Astrocyte (in vitro differentiated cells and primary cell): ENCODE results near the gene ANO7. TPM values are rescaled to one million over a fixed set of nuclear protein-coding genes. Genes with fewer than 3 reads are reported as not detected.
A peak's percentile ranks its signal among the peaks of the same experiment; 100 is the strongest.

Experiments used
- DNase-seq: peaks from one replicate; pipeline ENCODE4 v3.0.0-alpha.2; 2010; ENCODE audit warnings: low read depth
- FAIRE-seq: peaks from 2 replicates; lab custom pipeline; 2011; peaks lifted over from hg19 to GRCh38; lab: Jason Lieb, UNC
- H2AFZ ChIP-seq: 2 replicates; pipeline ENCODE4 v1.6.0; 2012; ENCODE audit warnings: low read depth, low read length, inconsistent platforms
- H3K27ac ChIP-seq: 2 replicates; pipeline ENCODE4 v1.5.1; 2011; ENCODE audit warnings: low read depth, low read length, inconsistent platforms
- H3K27me3 ChIP-seq: 2 replicates; pipeline ENCODE4 v1.6.0; 2011; ENCODE audit warnings: low read length, inconsistent platforms; ENCODE audit not compliant: insufficient read depth
- H3K36me3 ChIP-seq: 2 replicates; pipeline ENCODE4 v1.5.1; 2011; ENCODE audit warnings: low read length, inconsistent platforms; ENCODE audit not compliant: insufficient read depth
- H3K4me1 ChIP-seq: 2 replicates; pipeline ENCODE4 v1.5.1; 2011; ENCODE audit warnings: low read length, inconsistent platforms; ENCODE audit not compliant: insufficient read depth
- H3K4me2 ChIP-seq: 2 replicates; pipeline ENCODE4 v1.6.0; 2012; ENCODE audit warnings: low read length, inconsistent platforms
- H3K4me3 ChIP-seq: 2 replicates; pipeline ENCODE4 v1.5.1; 2011; ENCODE audit warnings: low read depth, mild to moderate bottlenecking, low read length, inconsistent platforms; ENCODE audit not compliant: insufficient read depth
- H3K79me2 ChIP-seq: 2 replicates; pipeline ENCODE4 v1.6.0; 2012; ENCODE audit warnings: mild to moderate bottlenecking, low read length, inconsistent platforms; ENCODE audit not compliant: insufficient read depth
- H3K9ac ChIP-seq: 2 replicates; pipeline ENCODE4 v1.6.0; 2012; ENCODE audit warnings: mild to moderate bottlenecking, low read length, inconsistent platforms
- H3K9me3 ChIP-seq: 2 replicates; pipeline ENCODE4 v1.5.1; 2012; ENCODE audit warnings: low read depth, mild to moderate bottlenecking, low read length, inconsistent platforms; ENCODE audit not compliant: insufficient read depth
- H4K20me1 ChIP-seq: 2 replicates; pipeline ENCODE4 v1.6.0; 2012; ENCODE audit warnings: low read length, inconsistent platforms; ENCODE audit not compliant: insufficient read depth
- H3K27ac Mint-ChIP-seq: one replicate; pipeline ENCODE4 v1.8.0; 2021; ENCODE audit warnings: mild to moderate bottlenecking, mixed read lengths; ENCODE audit not compliant: unreplicated experiment
- H3K27me3 Mint-ChIP-seq: one replicate; pipeline ENCODE4 v1.8.0; 2021; ENCODE audit warnings: low read depth, mixed read lengths; ENCODE audit not compliant: unreplicated experiment
- H3K36me3 Mint-ChIP-seq: one replicate; pipeline ENCODE4 v1.8.0; 2021; ENCODE audit warnings: low read depth, mixed read lengths; ENCODE audit not compliant: unreplicated experiment
- H3K4me1 Mint-ChIP-seq: one replicate; pipeline ENCODE4 v1.8.0; 2021; ENCODE audit warnings: low read depth, mixed read lengths; ENCODE audit not compliant: unreplicated experiment
- H3K4me3 Mint-ChIP-seq: one replicate; pipeline ENCODE4 v1.8.0; 2021; ENCODE audit warnings: mild to moderate bottlenecking, moderate library complexity, mixed read lengths; ENCODE audit not compliant: unreplicated experiment
- H3K9me3 Mint-ChIP-seq: one replicate; pipeline ENCODE4 v1.8.0; 2021; ENCODE audit warnings: mild to moderate bottlenecking, mixed read lengths; ENCODE audit not compliant: unreplicated experiment
- EZH2 ChIP-seq: IDR thresholded peaks from 2 replicates; pipeline ENCODE4 v1.6.1; 2012; ENCODE audit warnings: mild to moderate bottlenecking, low read length, inconsistent platforms; ENCODE audit not compliant: insufficient read depth
- total RNA-seq: library from RNA; stranded (reverse); gene quantifications from 2 replicates; pipeline ENCODE4 v1.2.1, GENCODE V29; 2021
- TF ChIP-seq, protein P1 (sequence below): IDR thresholded peaks from 2 replicates; pipeline ENCODE4 v1.5.1; 2011; ENCODE audit warnings: low read depth, mild to moderate bottlenecking, inconsistent platforms, low read length, moderate library complexity; ENCODE audit not compliant: insufficient read depth

The ANO7 gene
- total RNA-seq, 1 donor from 2014 or later = 7.1 TPM

GRCh38 chr2:241225545-241225944 lies 37.1 kb downstream of the ANO7 start:
- Histone ChIP-seq H3K36me3 (peaks cover 47% of the 10 kb centered on the region), H3K9ac (no peak overlapping the region), H3K27ac (no peak overlapping the region), H3K4me3 (no peak overlapping the region), H2AFZ (no peak overlapping the region), H3K4me2 (no peak overlapping the region), H3K4me1 (peaks cover 17% of the 10 kb centered on the region), H4K20me1 (peaks cover 77% of the 10 kb centered on the region), H3K9me3 (no peaks in the 10 kb centered on the region), H3K27me3 (no peaks in the 10 kb centered on the region), H3K79me2 (no peaks in the 10 kb centered on the region)
- Mint-ChIP-seq H3K4me1 (peaks cover 16% of the 10 kb centered on the region), H3K27ac (no peak overlapping the region), H3K9me3 (no peaks in the 10 kb centered on the region), H3K36me3 (peaks cover 18% of the 10 kb centered on the region), H3K4me3 (no peak overlapping the region), H3K27me3 (no peaks in the 10 kb centered on the region)
- no peak for DNase-seq
- no peak for TF ChIP-seq EZH2
- TF ChIP-seq, protein P1, sequence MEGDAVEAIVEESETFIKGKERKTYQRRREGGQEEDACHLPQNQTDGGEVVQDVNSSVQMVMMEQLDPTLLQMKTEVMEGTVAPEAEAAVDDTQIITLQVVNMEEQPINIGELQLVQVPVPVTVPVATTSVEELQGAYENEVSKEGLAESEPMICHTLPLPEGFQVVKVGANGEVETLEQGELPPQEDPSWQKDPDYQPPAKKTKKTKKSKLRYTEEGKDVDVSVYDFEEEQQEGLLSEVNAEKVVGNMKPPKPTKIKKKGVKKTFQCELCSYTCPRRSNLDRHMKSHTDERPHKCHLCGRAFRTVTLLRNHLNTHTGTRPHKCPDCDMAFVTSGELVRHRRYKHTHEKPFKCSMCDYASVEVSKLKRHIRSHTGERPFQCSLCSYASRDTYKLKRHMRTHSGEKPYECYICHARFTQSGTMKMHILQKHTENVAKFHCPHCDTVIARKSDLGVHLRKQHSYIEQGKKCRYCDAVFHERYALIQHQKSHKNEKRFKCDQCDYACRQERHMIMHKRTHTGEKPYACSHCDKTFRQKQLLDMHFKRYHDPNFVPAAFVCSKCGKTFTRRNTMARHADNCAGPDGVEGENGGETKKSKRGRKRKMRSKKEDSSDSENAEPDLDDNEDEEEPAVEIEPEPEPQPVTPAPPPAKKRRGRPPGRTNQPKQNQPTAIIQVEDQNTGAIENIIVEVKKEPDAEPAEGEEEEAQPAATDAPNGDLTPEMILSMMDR = no peak
- FAIRE-seq = no peak

- H3K4me2 ChIP-seq = no peak overlapping the region
- no peak overlapping the region for H3K27ac ChIP-seq
- no peak for FAIRE-seq
- H3K4me3 Mint-ChIP-seq = no peak overlapping the region
- no peak overlapping the region for H3K4me3 ChIP-seq
- no peaks in the 10 kb centered on the region for H3K9me3 Mint-ChIP-seq
- peaks cover 18% of the 10 kb centered on the region for H3K36me3 Mint-ChIP-seq
- no peak overlapping the region for H3K27ac Mint-ChIP-seq
- H4K20me1 ChIP-seq = peaks cover 81% of the 10 kb centered on the region
- no peak overlapping the region for H2AFZ ChIP-seq
- H3K27me3 ChIP-seq = no peaks in the 10 kb centered on the region
- no peaks in the 10 kb centered on the region for H3K27me3 Mint-ChIP-seq
- H3K36me3 ChIP-seq = peaks cover 51% of the 10 kb centered on the region
- DNase-seq = no peak
- H3K79me2 ChIP-seq = no peaks in the 10 kb centered on the region
- no peaks in the 10 kb centered on the region for H3K9me3 ChIP-seq
- peaks cover 17% of the 10 kb centered on the region for H3K4me1 ChIP-seq
- H3K4me1 Mint-ChIP-seq = peaks cover 16% of the 10 kb centered on the region
- H3K9ac ChIP-seq = no peak overlapping the region
- TF ChIP-seq, protein P1 = no peak
- no peak for TF ChIP-seq EZH2
These were observed 37.5 kb downstream of the ANO7 start for GRCh38 chr2:241225983-241226382.

DNA sequence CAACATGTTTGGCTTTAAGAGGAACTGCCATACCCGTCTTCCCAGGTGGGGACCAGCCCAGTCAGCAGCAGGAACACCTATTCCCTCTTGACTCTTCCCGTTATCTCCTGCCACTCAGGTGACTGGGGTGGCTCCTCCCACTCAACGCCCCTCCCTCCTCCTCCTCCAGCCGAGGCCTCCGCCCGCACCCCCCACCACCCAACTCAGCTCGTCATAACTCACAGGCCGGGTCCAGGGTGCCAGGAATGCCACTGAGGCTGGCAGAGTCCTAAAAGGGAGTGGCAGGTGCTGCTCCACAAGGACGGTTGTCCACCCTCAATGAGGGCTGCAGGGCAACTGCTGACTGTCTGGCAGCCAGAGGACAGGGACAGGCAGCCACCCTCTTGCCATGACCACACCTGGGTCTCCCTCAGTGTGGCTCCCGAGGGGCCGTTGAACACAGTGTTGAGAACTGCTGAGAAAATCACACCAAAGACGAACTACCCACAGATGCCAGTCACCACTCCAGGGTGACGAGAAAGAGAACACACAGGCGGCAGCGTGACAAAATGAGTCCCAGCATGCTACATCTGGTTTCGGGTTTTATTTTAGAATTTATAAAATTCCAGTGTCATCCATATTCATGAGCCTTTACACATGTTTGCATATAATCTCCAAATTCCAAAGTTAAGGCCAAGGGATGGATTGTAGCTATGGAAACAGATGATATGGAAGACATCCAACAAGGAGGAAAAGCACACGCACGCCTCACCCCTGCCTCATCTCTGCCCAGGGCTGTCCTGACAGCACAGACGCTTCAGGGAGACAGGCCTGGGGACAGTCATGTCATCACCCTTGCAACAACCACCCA lies 38.5 kb downstream of the ANO7 start:
- TF ChIP-seq EZH2 = no peak
- TF ChIP-seq, protein P1 = no peak
- Mint-ChIP-seq H3K27me3 (no peaks in the 10 kb centered on the region), H3K36me3 (peaks cover 25% of the 10 kb centered on the region), H3K4me1 (peaks cover 16% of the 10 kb centered on the region), H3K27ac (peak overlapping the region; percentile 50), H3K4me3 (no peak overlapping the region), H3K9me3 (no peaks in the 10 kb centered on the region)
- DNase-seq = no peak
- Histone ChIP-seq H3K27me3 (no peaks in the 10 kb centered on the region), H3K27ac (no peak overlapping the region), H4K20me1 (peaks cover 91% of the 10 kb centered on the region), H3K36me3 (peaks cover 56% of the 10 kb centered on the region), H3K4me2 (no peak overlapping the region), H3K9ac (no peak overlapping the region), H3K4me1 (peaks cover 17% of the 10 kb centered on the region), H3K9me3 (no peaks in the 10 kb centered on the region), H3K4me3 (no peak overlapping the region), H3K79me2 (peaks cover 5% of the 10 kb centered on the region), H2AFZ (no peak overlapping the region)
- no peak for FAIRE-seq
